SK-N-SH treated with all-trans-retinoic acid at 6 μM for 48 hours (cell line): ENCODE measurements around the gene PYM1.

Source experiments
- ATAC-seq: fragments of 200-7000 bp; cut with Tn5 transposase; 3 replicates; pipeline ENCODE4 v1.9.1; 2020; ENCODE audit warnings: mild to moderate bottlenecking, moderate library complexity
- ARNTL ChIP-seq: fragments of 450-650 bp; formaldehyde crosslinking; IDR thresholded peaks from 2 replicates; pipeline ENCODE4 v1.5.0; 2020; ENCODE audit warnings: low read depth, mild to moderate bottlenecking, moderate library complexity, borderline replicate concordance
- BACH2 ChIP-seq: fragments of 250-450 bp; sonication (Bioruptor Pico); IDR thresholded peaks from 2 replicates; pipeline ENCODE4 v1.9.0; 2021; ENCODE audit warnings: mild to moderate bottlenecking, borderline replicate concordance
- CREB5 ChIP-seq: fragments of 250-450 bp; sonication (Bioruptor Pico); IDR thresholded peaks from 2 replicates; pipeline ENCODE4 v1.5.1; 2020; ENCODE audit warnings: low read depth, mild to moderate bottlenecking, moderate library complexity
- CSDC2 ChIP-seq: fragments of 250-450 bp; sonication (Bioruptor Pico); IDR thresholded peaks from 2 replicates; pipeline ENCODE4 v1.5.0; 2020; ENCODE audit warnings: mild to moderate bottlenecking, moderate library complexity
- CSRNP3 ChIP-seq: fragments of 250-450 bp; sonication (Bioruptor Pico); IDR thresholded peaks from 2 replicates; pipeline ENCODE4 v1.5.1; 2021; ENCODE audit warnings: mild to moderate bottlenecking, moderate library complexity
- ESRRG ChIP-seq: fragments of 250-450 bp; sonication (Bioruptor Pico); IDR thresholded peaks from 2 replicates; pipeline ENCODE4 v1.6.1; 2021; ENCODE audit warnings: mild to moderate bottlenecking
- GLIS3 ChIP-seq: fragments of 250-450 bp; sonication (Bioruptor Pico); IDR thresholded peaks from 2 replicates; pipeline ENCODE4 v1.5.0; 2020; ENCODE audit warnings: mild to moderate bottlenecking, moderate library complexity
- ISL1 ChIP-seq: fragments of 250-450 bp; sonication (Bioruptor Pico); IDR thresholded peaks from 2 replicates; pipeline ENCODE4 v2.1.2; 2022; ENCODE audit warnings: mild to moderate bottlenecking, moderate library complexity
- OSR1 ChIP-seq: fragments of 250-450 bp; sonication (Bioruptor Pico); IDR thresholded peaks from 2 replicates; pipeline ENCODE4 v1.8.0; 2022; ENCODE audit warnings: moderate library complexity, mild to moderate bottlenecking, inconsistent platforms
- PATZ1 ChIP-seq: fragments of 250-450 bp; sonication (Bioruptor Pico); IDR thresholded peaks from 2 replicates; pipeline ENCODE4 v1.8.0; 2020; ENCODE audit warnings: mild to moderate bottlenecking, moderate library complexity, borderline replicate concordance
- POU6F1 ChIP-seq: fragments of 250-450 bp; sonication (Bioruptor Pico); IDR thresholded peaks from 2 replicates; pipeline ENCODE4 v1.8.0; 2021; ENCODE audit warnings: low read depth, mild to moderate bottlenecking, moderate library complexity, borderline replicate concordance
- PPARA ChIP-seq: fragments of 250-450 bp; sonication (Bioruptor Pico); IDR thresholded peaks from 2 replicates; pipeline ENCODE4 v1.5.0; 2020; ENCODE audit warnings: mild to moderate bottlenecking, borderline replicate concordance
- RARB ChIP-seq: fragments of 250-450 bp; sonication (Bioruptor Pico); IDR thresholded peaks from 2 replicates; pipeline ENCODE4 v1.8.0; 2021; ENCODE audit warnings: mild to moderate bottlenecking, moderate library complexity
- SNAI2 ChIP-seq: fragments of 250-450 bp; sonication (Bioruptor Pico); IDR thresholded peaks from 2 replicates; pipeline ENCODE4 v1.5.0; 2020; ENCODE audit warnings: mild to moderate bottlenecking, moderate library complexity
- TOX ChIP-seq: fragments of 250-450 bp; sonication (Bioruptor Pico); IDR thresholded peaks from 2 replicates; pipeline ENCODE4 v1.8.0; 2021; ENCODE audit warnings: mild to moderate bottlenecking, moderate library complexity, borderline replicate concordance
- TSHZ2 ChIP-seq: fragments of 250-450 bp; sonication (Bioruptor Pico); IDR thresholded peaks from 2 replicates; pipeline ENCODE4 v1.5.0; 2020; ENCODE audit warnings: mild to moderate bottlenecking, moderate library complexity
- ZC3H10 ChIP-seq: fragments of 250-450 bp; sonication (Bioruptor Pico); IDR thresholded peaks from 2 replicates; pipeline ENCODE4 v1.5.1; 2021; ENCODE audit warnings: mild to moderate bottlenecking, moderate library complexity
- ZFP3 ChIP-seq: fragments of 250-450 bp; sonication (Bioruptor Pico); IDR thresholded peaks from 2 replicates; pipeline ENCODE4 v1.5.0; 2020; ENCODE audit warnings: mild to moderate bottlenecking, moderate library complexity
- ZFP30 ChIP-seq: fragments of 450-650 bp; formaldehyde crosslinking; IDR thresholded peaks from 2 replicates; pipeline ENCODE4 v1.5.0; 2022; ENCODE audit warnings: mild to moderate bottlenecking, moderate library complexity
- ZNF565 ChIP-seq: fragments of 450-650 bp; formaldehyde crosslinking; conservative IDR thresholded peaks from 2 replicates; pipeline ENCODE4 v1.5.0; 2020; ENCODE audit warnings: low read depth, mild to moderate bottlenecking, moderate library complexity
- ZNF70 ChIP-seq: fragments of 450-650 bp; formaldehyde crosslinking; IDR thresholded peaks from 2 replicates; pipeline ENCODE4 v1.5.0; 2020; ENCODE audit warnings: mild to moderate bottlenecking, moderate library complexity
- ZNF8 ChIP-seq: fragments of 450-650 bp; formaldehyde crosslinking; IDR thresholded peaks from 2 replicates; pipeline ENCODE4 v1.5.0; 2020; ENCODE audit warnings: mild to moderate bottlenecking, moderate library complexity

Gene PYM1

GRCh38 chr12:55893723-55894122, 34.0 kb downstream of the PYM1 start:
- TF ChIP-seq GLIS3 (CRISPR knock-in tag) = no peak
- ATAC-seq = no peak

- ATAC-seq = no peak
- TF ChIP-seq OSR1 (CRISPR knock-in tag) = no peak
- no peak for TF ChIP-seq ESRRG (CRISPR knock-in tag)
- no peak for TF ChIP-seq CREB5
- no peak for TF ChIP-seq CSRNP3 (CRISPR knock-in tag)
- no peak for TF ChIP-seq TSHZ2
- no peak for TF ChIP-seq PATZ1 (CRISPR knock-in tag)
- TF ChIP-seq ZFP30 = no peak
- no peak for TF ChIP-seq ZNF565 (CRISPR knock-in tag)
- TF ChIP-seq RARB = no peak
- TF ChIP-seq GLIS3 (CRISPR knock-in tag) = no peak
- TF ChIP-seq ISL1 (CRISPR knock-in tag) = no peak
- TF ChIP-seq ZFP3 (CRISPR knock-in tag) = no peak
- no peak for TF ChIP-seq ZNF8 (CRISPR knock-in tag)
Observed at GRCh38 chr12:55891310-55891709, 36.4 kb downstream of the PYM1 start.

- ATAC-seq = no peak
- no peak for TF ChIP-seq PPARA
- TF ChIP-seq CSDC2 (CRISPR knock-in tag) = no peak
- TF ChIP-seq ZNF565 (CRISPR knock-in tag) = no peak
- TF ChIP-seq ZFP3 (CRISPR knock-in tag) = no peak
- no peak for TF ChIP-seq SNAI2 (CRISPR knock-in tag)
- TF ChIP-seq BACH2 = no peak
- no peak for TF ChIP-seq ZNF70 (CRISPR knock-in tag)
- TF ChIP-seq ZFP30 = no peak
- TF ChIP-seq POU6F1 = no peak
- no peak for TF ChIP-seq ARNTL (CRISPR knock-in tag)
- no peak for TF ChIP-seq CREB5
- no peak for TF ChIP-seq RARB
- TF ChIP-seq GLIS3 (CRISPR knock-in tag) = no peak
- no peak for TF ChIP-seq OSR1 (CRISPR knock-in tag)
- no peak for TF ChIP-seq TSHZ2
- no peak for TF ChIP-seq ISL1 (CRISPR knock-in tag)
- TF ChIP-seq ZC3H10 (CRISPR knock-in tag) = no peak
- TF ChIP-seq PATZ1 (CRISPR knock-in tag) = no peak
- TF ChIP-seq TOX (CRISPR knock-in tag) = no peak
Observed at GRCh38 chr12:55885113-55885512, 42.6 kb downstream of the PYM1 start.
